ENCODE data around the gene POU6F1.
"Not testable (repeated sequence)": the region's sequence is repeated elsewhere in the genome, so short reads cannot be mapped to it uniquely, and the experiment has no call there.

POU6F1 gene

DNA sequence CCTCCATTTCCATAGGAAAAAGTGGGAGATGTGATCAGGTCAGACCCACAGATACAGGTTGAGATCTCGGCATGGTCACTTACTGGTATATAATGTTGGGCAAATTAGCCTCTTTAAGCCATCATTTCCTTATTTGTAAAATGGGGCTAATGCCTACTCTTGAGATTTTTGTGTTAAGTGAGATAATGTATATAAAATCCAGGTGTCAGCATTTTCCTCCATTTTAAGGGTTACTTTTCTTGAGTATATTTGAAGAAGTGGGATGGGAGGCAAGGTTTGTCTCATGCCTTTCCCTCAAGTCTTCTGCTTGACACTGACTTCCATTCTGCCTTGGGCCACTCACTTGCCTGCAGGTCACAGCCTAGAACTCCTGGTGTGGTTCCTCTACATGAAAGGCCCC lies 10.1 kb upstream of the POU6F1 start:
- FAIRE-seq: no peak

DNA sequence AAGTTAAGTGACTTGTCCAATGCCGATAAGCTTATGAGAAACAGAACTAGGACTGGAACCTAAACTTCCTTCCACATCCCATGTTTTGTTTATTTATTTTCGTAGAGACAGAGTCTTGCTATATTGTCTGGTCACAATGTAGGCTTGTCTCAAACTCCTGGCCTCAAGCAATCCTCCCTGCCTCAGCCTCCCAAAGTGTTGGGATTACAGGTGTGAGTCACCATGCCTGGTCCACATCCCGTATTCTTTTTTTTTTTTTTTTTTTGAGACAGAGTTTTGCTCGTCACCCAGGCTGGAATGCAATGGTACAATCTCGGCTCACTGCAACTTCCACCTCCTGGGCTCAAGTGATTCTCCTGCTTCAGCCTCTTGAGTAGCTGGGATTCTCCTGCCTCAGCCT lies 9.2 kb upstream of the POU6F1 start:
- FAIRE-seq: not testable (repeated sequence)

DNA sequence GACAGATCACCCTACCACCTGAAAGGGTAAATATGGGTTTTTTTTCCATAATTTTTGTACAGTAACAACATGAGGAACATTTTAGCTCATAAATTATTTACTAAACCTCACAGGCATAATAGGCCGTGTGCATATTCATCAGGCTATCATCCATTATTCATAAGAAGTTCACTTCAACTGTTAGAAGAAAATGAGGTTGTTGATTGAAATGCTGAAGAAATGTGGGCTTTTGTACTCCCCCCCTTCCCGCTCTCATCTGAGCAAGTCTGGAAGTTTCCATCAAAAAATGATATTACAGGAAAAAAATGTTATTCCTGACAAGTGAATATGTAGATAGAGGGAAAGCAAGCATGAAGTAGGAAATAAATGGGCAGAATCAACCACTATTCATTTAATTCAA lies 7.9 kb upstream of the POU6F1 start:
- no peak for FAIRE-seq

DNA sequence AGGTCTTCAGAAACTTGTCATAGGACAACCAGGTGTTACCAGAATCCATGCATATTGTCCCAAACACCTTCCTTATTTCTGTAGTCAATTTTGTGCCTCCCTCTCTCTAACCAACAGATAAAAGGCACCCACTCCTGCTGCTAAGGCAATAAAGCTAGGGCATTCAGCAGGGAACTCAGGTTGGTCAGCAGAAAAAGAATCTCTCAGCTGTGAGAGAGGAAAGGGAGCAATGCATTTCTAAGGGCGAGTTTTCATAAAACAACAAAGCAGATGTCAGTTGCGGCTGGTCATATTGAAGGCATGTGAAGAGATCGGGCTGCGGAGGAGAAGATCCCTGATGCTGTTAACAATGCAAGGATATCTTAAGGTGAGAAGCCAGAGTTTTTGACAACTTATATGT lies 7.4 kb upstream of the POU6F1 start:
- no peak for FAIRE-seq

DNA sequence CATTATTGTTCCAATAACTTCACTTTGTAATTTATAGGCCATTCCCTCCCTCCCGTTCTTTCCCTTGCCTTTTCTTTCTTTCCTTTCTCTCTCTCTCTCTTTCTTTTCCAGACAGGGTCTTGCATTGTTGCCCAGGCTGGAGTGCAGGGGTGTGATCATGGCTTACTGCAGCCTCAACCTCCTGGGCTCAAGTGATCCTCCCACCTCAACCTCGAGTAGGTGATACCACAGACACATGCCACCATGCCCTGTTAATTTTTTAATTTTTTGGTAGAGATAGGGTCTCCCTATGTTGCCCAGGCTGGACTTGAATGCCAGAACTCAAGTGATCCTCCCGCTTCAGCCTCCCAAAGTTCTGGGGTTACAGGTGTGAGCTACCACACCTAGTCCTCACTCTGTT lies 6.8 kb upstream of the POU6F1 start:
- FAIRE-seq: no peak

DNA sequence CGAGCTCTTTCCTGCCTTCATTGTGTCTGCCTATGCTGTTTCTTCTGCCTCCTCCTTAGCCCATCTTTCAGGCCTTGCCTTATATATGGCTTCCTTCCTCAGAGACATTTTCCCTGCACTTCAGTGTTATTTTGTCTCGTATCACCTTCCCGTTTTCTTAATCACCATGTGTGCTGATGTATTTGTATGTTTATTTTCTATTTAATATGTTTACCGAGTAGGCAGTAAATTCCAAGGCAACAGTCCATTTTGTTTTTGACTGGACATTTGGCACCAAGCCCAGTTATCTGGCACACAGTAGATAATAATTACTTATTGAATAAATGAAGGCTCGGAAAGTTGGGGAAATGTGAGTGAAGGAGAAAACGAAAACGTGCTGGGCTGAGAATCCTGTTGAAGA lies 4.6 kb upstream of the POU6F1 start:
- no peak for FAIRE-seq

DNA sequence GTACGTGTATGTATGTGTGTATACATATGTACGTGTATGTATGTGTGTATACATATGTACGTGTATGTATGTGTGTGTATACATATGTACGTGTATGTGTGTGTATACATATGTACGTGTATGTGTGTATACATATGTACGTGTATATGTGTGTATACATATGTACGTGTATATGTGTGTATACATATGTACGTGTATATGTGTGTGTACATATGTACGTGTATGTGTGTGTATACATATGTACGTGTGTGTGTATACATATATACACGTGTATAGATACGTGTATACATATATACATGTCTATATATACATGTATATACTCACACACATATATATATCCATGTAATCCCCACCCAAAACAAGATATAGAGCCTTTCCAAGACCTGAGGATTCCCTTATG lies 2.0 kb upstream of the POU6F1 start:
- not testable (repeated sequence) for FAIRE-seq

DNA sequence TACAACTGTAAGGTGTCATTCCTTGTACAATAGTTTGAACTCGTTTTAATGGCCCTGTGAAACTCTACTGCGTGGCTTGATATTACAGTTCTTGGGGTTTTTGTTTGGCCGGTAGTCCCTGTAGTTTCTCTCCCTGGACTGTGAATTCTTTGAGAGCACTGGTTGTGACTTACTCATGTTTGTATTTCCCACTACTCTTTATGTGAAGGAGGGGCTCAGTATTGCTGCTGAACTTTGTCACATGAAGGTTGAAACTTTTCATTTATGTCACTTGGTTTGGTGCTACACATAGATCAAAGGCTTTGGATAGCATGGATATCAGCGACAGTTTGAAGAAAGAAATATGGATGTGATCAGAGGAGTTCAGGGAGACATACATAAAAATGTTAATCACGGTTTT lies 1.5 kb upstream of the POU6F1 start:
- no peak for FAIRE-seq

DNA sequence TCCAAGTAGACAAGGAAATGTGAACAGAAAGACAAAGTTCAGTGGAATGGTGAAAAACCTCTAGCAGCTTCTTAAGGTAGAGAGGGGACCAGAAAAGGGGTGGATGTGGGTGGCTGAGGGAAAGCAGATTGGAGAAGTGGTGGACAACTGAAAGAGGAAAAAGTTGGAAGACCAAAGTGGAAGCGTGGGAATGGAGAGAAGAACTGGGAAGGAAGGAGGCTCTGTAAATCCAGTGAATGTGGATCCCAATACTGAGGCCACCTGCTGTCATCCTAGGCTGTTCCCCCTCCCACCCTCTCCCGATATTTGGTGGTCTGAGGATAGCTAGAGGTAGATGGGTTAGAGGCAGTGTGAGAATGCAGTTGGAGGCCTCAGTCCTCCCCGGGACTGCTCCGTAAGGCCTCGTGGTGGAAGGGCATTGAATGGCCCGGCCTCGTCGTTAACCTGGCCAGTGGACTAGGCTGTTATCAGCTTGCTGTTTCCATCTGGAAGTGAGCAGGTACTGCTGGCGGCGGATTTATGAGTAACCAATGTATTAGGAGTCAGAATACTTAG lies 822 bp upstream of the POU6F1 start:
- FAIRE-seq: no peak

DNA sequence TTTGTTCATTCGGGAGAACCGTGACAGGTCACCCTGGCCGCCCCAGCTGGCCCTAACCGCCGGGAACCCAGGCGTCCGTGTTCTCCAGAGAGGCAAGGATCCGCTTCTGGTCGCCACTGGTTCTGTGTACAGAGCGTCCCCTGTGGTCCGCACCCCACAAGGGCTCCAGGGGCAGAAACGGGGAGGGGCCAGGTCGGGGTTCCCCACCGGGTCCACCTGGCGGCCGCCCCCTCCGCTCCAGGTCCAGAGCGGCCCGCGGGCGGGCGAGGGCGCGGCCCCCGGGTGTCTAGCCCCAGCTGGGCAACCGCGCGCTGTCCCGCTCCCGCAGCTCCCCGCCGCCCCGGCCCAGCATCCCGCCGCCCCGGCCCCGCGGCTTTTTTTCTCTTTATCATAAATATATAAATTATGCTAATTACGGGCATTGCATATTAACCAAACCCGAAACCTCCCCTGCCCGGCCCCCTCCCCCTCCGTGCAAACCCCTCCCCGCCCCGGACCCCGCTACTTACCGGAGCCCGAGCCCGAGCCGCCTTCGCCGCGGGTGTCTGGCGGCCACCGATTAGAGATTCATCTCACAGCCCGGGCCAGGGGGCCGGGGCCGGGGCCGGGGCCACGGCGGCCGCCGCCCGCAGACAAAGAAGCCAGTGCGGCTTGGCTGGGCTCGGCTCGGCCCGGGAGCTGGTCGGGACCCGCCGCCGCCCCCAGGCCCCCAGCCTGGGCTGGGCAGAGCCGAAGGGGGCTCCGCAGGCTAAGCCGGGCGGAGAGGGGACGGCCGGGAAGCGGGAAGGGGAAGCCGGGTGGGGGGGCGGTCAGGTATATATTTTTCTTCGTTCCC lies 512 bp downstream of the POU6F1 start:
- no peak for FAIRE-seq

DNA sequence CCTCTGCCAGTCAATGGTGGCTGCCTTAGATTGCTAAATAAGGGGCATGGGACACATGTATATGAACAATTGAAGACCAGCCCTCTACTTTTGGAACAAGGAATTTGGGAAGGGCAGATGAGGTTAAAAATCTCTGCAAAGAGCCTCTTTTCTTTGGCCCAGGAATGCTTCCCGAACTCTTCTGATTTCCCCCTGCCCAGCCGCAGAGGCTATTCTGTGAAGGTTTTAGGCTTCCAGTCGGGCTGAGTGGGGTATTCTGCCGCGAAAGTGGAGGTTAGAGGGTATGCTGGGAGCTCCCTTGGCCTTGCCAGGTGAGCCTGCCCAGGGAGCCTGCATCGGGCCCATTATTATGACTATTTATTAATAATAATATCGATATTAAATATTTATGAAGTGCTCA lies 1.2 kb downstream of the POU6F1 start:
- no peak for FAIRE-seq

DNA sequence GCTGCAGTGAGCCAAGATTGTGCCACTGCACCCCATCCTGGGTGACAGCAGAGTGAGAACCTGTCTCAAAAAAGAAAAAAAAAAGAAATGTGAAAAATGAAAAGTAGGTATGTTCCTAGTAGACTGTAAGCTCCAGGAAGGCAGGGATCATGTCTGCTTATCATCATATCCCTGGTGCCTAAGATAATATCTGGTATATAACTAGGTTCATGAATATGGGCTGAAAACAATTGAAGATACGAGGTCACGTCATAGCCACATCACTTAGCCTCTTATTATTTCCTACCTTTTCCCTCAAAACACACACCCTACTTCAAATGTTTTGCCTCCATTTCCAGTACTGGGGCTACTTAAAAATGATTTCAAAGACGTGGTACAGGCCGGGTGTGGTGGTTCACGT lies 3.0 kb downstream of the POU6F1 start:
- no peak for FAIRE-seq

DNA sequence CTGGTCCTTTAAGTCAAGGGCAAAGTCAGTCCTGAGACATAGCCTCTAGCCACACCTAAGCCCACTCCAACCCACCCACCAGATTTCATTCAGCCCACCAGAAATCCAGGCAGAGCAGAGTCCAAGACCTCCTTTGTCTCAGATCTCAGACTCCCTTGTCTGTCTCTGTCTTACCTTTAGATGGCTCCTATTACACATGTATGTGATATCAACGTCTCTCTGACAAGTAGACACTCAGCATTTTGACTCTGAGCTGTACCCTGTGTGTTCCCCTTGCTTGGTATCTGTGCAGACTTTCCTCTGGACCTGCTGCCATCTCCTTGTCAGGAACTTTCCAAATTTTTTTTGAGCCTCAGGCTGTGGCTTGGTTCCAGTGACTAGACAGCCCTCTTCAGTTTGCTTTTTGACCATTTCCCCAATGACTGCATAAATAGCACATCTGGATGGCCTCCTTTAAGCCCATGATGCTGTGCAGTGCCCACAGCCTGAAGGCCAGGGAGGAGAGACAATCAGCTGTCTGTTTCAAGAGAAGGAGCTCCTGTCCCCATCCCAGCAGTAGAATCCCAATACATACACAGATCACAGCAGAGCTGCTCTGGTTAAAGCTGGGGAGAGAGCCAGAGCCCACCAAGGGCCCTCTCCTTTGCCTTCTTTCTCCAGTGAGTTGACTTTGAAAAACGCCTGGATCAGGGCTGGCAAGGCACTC lies 7.0 kb downstream of the POU6F1 start:
- no peak for FAIRE-seq

DNA sequence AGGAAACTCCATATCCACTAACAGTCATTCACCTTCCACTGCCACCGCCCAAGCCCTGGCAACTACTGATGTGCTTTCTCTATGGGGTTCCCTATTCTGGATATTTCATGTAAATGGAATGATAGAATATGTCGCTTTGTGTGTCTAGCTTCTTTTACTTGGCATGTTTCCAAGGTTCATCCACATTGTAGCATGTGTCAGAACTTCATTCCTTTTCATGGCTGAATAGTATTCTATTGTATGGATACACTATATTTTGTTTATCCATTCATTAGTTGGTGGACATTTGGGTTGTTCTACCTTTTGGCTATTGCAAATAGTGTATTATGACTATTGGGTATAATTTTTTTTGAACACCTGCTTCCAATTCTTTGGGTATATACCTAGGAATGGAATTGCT lies 8.6 kb downstream of the POU6F1 start:
- no peak for FAIRE-seq

DNA sequence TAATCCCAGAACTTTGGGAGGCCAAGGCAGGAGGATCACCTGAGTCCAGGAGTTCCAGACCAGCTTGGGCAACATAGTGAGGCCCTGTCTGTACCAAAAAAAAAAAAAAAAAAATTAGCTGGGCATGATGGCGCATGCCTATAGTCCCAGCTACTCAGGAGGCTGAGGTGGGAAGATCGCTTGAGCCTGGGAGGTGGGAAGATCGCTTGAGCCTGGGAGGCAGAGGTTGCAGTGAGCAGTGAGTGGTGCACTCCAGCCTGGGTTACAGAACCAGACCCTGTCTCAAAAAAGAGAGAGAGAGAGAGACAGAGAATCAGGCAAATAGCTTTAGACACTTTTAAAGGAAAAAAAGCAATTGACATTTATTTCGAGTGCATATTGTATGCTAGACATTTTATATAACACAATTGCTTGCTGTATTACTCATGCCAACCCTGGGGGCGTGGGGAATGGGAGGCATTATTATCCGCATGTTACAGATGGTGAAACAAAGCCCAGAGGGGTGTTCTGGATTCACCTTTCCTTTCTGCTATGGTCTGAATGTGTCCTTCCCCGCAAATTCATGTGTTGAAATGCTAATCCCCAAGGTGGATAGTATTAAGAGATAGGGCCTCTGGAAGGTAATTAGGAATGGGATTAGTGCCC lies 9.7 kb downstream of the POU6F1 start:
- no peak for FAIRE-seq

DNA sequence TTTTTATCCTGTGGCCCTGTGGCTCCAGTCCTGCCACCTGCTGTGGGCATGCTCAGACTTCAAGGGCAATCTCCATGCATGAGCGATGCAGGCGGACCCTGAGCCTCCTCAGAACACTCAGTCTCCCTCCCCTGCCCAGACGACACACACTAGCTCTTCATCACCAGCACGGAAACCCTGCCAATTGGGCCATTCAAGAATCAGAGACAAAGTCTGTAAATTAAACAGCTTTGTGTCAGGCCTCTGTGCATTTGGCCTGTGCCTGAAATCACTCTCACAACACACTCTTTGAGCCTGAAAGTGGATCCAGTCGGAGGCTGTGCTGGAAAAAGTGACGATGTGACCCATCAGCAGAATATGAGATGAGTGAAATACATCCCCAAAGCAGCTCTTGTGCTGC lies 12.5 kb downstream of the POU6F1 start:
- no peak for FAIRE-seq

DNA sequence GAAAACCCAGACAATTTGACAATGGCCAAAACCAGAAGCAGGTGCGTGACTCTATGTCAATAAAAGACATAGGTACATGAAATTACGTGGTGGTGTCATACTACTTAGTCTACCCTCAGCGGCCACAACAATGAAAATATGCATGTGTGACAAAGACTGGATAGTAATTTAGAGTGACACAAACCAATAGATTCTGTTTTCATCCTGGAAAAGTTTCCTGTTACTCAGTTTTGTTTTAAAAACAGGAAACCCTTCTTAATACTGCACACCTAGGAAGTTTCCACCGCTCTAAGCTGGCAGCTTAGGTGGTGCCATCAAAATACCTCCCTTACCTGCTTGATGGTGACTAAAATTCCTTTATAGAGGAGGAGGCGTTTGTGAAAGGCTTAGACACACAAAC lies 15.1 kb downstream of the POU6F1 start:
- no peak for FAIRE-seq

DNA sequence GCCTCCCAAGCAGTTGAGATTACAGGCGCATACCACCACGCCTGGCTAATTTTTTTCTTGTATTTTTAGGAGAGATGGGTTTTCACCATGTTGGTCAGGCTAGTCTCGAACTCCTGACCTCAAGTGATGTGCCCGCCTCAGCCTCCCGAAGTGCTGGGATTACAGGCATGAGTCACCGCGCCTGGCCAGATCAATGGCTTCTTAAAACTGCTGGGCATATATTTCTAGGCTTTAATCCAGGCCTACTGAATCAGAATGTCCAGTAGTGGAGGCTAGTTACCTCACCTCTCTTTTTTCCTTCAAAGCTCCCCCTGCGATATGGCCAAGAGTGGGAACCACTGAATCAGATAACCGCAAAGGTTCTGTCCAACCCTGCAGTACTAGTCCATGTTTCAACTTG lies 17.1 kb downstream of the POU6F1 start:
- FAIRE-seq: no peak

DNA sequence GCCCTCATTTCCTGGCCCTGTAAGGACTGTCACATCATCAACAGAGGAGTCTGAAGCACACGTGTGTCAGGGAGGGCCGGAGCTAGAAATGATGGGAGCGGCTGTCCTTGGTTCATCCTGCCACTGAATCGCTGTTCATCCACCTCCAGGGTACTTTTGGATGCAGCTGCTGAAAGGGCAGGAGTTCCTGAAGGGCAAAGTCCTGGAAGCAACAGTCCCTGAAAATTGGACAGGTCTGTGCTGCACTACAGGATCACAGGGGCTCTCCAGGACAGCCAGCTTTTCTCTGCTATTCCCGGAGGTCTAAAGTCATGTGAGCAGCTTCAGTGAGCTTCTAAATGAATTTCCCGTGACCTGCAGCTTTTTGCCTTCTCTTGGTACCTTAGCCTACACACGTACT lies 17.7 kb downstream of the POU6F1 start:
- FAIRE-seq: no peak

DNA sequence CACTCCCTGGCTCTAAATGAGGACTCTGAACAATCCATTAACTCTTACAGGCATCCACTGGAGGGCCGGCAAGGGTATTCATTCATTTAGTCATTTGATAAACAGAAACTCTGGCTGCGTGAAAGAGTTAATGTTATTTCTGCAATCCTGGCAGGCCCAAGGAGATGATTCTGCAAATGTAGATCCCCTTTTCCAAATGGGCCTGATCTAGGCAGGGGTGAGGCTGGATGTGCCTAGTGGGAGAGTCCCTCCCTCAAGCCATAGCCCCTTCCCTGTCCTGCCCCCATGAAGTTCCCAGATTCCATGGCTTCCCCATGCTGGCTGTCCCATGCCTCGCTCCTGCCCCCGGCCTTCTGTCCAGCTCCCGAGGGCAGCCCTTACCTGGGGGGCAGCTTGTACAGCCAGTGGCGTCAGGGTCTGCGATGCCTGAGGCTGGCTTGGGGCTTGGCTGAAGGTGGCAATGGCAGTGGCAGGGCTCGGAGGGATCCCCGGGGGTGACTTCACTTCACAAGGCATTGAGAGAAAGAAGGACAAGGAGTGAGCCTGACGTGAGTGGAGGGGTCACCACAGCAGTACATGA lies 18.4 kb downstream of the POU6F1 start:
- FAIRE-seq: no peak

DNA sequence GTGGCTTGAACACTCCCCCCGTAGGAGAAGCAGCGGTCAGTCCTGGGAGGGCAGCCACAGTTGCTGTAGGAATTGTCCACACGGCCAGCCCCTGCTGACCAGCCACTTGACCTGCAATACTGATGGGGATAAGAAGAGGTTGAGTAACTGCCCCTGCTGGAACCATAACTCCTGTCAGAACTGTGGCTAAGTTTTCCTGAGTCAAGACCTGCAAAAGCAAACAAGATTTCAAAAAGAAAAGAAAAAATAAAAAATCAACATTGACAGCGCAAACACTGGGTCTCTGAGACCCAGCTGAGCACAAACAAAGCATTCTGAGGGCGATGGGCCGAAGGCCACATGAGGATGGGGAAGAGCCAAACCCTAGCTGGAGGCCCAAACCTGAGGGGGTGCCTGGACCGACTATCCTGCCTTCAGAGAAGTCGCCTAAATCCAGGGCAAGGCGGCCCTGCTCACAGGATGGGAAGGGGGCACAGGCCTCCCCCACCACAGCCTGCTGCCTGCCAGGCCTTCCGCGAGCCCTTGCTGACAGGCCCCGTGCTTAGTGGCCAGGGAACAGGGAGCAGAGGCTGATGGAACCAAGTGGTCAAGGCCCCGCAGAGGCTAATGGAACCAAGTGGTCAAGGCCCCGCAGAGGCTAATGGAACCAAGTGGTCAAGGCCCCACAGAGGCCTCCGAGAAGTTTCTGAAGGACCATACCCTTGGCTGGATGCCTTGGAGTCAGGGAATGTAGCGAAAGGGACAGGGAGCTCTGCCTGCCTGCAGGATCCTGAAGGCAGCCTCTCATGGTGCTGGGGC lies 19.1 kb downstream of the POU6F1 start:
- no peak for FAIRE-seq

DNA sequence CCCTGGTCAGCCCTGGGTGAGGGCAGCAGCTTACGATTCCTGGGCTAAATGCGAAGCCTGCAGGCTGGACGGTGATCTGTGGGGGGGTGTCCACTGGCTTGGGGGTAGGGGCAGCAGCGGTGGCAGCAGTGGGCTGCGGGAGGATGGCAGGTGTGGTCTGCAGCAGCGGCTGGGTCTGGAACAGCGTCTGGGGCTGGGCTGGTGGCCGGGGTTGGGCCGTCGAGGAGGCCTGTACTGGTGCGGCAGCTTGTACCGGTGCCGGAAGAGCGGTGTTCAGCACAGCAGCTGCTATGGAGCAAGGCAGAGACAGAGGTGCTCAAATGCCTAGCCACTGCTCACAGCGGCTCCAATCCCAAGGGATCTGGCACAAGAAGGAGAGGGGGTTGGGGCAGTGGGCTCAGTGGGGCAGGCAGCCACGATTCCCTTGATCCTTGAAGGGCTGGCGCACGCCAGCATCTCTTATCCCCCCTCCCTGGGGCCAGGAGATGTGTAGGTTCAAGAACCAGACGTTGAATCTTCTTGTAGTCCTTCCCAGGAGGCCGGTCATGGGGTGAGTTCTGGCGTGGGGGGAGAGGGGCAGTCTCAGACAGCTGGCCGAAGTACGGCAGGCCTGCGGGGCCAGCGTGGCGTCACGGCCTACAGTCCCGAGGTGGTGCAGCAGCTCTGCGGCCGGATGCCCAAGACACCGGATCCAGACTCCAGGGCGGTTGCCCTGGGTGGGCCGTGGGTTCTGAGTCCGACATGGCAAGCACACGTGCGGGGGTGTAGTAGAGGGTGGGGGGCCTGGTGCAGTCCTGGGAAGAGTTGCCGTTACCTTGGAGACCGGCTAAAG lies 19.9 kb downstream of the POU6F1 start:
- FAIRE-seq: no peak
